HG03045 (cell line): ENCODE measurements around the gene DGCR6L.
"Not testable (repeated sequence)": the region's sequence is repeated elsewhere in the genome, so short reads cannot be mapped to it uniquely, and the experiment has no call there.

Source experiments
- ATAC-seq: cut with Tn5 transposase; IDR thresholded peaks from one replicate; pipeline ENCODE4 v1.9.1; 2021; ENCODE audit warnings: mild to moderate bottlenecking, moderate library complexity; ENCODE audit not compliant: unreplicated experiment

DGCR6L gene

DNA sequence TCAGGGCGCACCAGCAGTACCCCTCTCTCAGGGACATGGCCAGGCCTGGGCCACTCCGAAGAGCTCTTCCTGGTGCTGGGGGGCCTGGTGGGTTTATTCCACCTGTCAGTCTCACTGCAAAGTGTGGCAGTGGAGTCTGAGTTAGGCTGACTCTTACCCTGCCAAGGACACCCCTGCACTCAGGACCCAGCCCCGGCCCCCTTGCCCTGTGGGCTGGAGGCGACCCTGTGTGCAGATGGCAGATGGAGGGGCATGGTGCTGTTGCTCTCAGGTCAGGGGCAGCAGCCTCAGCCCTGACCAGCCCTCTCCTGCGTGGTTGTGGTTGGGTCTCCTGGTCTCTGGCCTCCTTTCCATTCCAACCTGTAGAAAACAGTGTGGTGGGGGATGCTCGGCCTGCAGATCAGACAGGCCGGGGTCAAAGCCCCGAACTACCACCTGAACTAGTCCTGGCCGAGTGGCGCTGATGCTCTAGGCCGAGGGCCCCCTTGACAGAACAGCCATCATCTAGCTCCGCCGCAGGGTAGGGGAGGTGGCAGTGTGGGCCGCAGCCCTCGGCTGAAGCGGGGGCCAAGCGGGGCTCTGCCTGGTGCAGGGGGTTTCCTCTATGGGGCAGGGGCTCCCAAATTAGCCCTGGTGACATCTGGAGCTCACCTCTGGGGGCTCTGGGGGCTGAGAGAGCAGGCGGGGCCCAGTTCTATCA is 41.8 kb downstream of the DGCR6L start:
- not testable (repeated sequence) for ATAC-seq

GRCh38 chr22:20276468-20276867 is 43.4 kb downstream of the DGCR6L start:
- no peak for ATAC-seq

DNA sequence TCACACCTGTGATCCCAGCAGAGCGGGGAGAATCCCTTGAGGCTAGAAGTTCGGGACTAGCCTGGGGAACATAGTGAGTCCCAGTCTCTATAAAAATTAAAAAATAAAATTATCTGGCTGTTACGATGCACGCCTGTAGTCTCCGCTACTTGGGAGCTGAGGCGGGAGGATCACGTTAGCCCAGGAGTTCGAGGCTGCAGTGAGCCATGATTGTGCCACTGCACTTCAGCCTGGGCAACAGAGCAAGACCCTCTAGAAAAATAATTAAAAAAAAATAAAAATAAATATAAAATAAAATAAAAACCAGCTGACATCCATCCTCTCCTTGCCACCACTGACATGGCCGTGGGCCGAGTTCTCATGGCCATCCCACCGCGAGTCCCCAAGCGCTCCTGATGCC is 44.0 kb downstream of the DGCR6L start:
- no peak for ATAC-seq

DNA sequence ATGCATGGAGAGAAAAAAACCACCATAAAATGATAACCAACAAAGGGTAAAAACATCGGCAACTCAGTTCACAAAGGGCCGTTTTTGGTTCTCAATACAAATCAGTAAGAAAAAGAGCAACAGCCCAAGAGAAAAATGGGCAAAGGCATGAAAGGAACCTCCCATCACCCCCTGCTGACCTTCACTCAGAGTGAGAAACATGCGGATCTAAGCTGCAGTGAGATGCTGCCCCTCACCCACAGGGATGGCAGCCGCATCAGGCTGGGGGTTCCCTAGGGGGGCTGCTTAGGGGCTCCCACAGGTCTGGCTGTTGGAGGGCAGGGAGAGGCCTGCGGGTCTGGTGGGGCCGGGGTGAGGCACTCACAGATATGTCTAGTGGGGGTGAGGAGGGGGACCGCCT is 44.5 kb downstream of the DGCR6L start:
- ATAC-seq = not testable (repeated sequence)

DNA sequence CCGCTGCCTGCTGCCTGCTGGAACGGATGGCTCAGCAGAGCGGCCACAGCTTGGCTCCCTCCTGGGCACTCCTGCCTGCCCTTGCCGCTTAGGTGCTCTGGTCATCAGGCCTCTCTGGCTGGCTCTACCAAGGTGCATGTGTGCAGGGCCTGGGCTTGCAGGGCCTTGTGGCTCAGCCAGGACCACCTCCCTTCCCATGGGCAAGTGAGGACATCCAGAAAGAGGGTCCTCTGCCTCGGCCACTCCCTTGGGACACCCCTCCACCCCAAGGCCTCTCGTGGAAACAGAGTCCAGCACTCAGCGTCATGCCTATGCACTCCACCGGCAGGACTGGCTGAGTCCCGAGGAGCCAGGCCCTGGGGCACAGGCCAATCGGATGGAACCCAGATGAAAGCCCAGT is 45.5 kb downstream of the DGCR6L start:
- ATAC-seq = not testable (repeated sequence)

DNA sequence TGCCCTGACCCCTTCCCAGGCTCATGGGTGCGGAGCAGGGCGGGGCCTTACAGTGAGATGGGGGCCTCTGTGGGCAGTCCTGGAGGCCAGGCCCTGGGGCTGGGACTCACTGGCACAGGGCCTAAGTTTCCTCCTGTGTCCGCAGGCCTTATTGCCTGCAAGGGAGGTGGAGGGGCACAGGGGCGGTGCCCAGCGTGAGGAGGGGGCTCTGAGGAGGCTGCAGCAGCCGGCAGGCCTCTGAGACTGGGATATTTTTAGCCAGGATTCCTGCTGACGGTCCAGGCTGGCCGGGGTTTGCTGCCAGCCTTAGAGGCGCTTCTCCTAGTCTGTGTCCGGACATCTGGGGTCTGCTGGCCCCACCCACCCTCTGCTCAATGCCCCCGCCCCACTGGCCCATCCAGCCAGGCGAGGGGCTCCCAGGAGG is 46.1 kb downstream of the DGCR6L start:
- no peak for ATAC-seq

- ATAC-seq = no peak
Observed at GRCh38 chr22:20272700-20273099, 47.2 kb downstream of the DGCR6L start.

DNA sequence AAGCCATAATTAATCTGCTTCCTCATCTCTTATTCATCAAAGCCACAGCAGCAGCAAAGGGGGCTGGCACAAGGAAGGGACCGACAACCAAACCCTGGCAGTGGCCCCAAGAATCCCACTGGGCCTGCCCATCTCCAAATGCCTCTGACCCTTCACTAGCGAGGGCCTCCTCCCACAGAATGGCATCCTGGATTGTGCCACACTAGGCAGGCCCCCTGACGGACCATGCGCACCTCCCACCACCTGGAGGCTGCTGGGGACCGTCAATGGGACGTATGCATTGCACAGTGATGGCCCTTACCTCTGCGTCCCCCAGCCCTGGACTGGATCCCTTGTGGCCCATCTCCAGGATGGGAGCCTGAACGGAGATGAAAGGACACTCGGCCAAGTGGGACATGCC is 47.7 kb downstream of the DGCR6L start:
- no peak for ATAC-seq

- ATAC-seq = no peak
Observed at GRCh38 chr22:20271114-20271994, 48.5 kb downstream of the DGCR6L start.

- not testable (repeated sequence) for ATAC-seq
Observed at GRCh38 chr22:20270190-20271113, 49.4 kb downstream of the DGCR6L start.

- ATAC-seq = not testable (repeated sequence)
Observed at GRCh38 chr22:20269673-20270072, 50.2 kb downstream of the DGCR6L start.

- ATAC-seq = not testable (repeated sequence)
Observed at GRCh38 chr22:20269201-20269600, 50.7 kb downstream of the DGCR6L start.

DNA sequence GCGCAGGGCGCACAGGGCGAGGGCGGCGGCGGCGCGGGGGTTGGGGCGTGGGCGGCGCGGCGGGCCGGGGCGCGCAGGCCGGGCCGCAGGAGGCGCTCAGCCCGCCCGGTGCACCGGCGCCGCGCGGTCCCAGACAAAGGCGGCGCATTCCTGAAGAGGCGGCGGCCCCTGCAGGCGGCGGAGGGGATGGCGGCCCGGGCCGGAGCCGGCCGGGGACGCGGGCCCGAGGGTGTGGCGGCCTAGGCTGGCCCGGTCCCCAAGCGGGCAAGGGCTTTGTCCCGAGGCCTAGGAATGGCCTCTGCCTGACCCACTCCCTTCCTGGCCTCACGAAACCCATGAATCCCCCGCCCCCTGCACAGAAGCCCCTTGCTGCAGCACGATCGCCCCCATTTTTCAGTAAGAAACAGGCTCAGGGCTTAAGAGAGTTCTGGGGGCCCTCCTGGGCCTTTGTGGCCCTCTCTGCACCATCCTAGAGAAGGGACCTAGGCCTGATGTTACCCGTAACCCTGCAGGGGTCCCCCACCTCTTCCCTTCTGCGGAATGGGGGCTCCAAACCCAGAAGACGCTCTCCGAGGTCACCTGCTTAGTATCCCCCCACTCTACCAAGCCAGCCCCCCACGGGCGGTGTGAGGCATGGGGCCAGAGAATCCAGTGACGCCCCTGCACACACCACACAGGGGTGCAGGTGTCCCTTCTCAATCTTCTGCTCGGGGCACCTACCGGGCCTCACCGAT is 51.4 kb downstream of the DGCR6L start, which contains the start of gene RTN4R:
Gene RTN4R, minus strand, starts transcription at position 40 of the 734 bp plus-strand sequence. CDS start 226 bp downstream, outside the sequence.
- no peak for ATAC-seq

DNA sequence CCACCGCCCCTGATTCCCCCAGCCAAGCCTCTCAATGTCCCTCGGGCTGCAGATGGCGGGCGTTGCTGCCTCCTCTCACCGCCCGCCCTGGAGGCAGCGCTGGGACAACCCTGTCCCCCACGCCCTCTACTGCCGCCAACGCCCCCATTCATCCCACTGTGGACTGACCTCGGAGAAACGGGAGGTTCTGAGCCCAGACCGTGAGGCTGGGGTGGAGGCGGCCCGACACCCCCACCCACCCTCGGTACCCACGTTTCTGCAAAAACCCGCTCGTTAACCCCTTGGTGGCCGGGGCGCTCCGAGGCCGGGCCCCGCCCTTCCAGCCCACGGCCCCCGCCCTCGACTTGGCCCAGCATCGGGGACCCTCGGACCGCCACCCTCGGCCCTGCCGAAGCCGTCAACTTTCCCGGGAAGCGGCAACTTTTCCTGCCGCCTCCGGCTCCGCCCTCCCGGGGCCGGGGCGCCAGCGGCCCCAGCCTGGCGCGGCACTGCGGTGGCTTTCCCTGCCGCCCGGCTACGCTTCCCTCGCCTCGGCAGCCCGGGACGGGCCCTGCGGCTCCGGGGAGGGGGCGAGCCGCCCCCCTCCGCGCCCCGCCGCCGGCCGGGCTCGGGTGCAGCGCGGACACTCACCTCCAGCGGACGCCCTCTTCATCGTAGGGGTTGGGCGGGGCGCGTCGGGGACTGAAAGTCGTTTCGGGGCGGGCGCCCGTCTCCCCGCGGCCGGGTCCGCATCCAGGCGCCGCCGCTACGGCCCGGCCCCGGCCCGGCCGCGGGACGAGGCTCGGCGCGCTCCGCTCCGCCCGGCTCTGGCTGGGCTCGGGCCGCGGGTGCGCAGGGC is 52.2 kb downstream of the DGCR6L start:
- no peak for ATAC-seq

- ATAC-seq = not testable (repeated sequence)
Observed at GRCh38 chr22:20266667-20267440, 53.0 kb downstream of the DGCR6L start.

GRCh38 chr22:20265772-20266666 is 53.8 kb downstream of the DGCR6L start:
- not testable (repeated sequence) for ATAC-seq
